Lower lobe of right lung (tissue), 2 donors: Measurements from ENCODE around the gene CSF2. TPM values are rescaled to one million over a fixed set of nuclear protein-coding genes. Genes with fewer than 3 reads are reported as not detected.

Experiments
- ATAC-seq, 2 donors: fragments of 200-7000 bp; cut with Tn5 transposase; one replicate each; pipeline ENCODE4 v1.9.1; 2020 to 2022; ENCODE audit warnings: mild to moderate bottlenecking in 2 of 2, moderate library complexity in 2 of 2
- DNase-seq: peaks from one replicate; pipeline ENCODE4 v3.0.0-alpha.2; 2020
- H3K27ac ChIP-seq: fragments of 200-600 bp; one replicate; pipeline ENCODE4 v1.8.0; 2022
- H3K27me3 ChIP-seq: fragments of 200-600 bp; one replicate; pipeline ENCODE4 v1.8.0; 2022; ENCODE audit warnings: low read depth
- H3K36me3 ChIP-seq: fragments of 200-600 bp; one replicate; pipeline ENCODE4 v1.8.0; 2022; ENCODE audit warnings: mild to moderate bottlenecking
- H3K4me1 ChIP-seq: fragments of 200-600 bp; one replicate; pipeline ENCODE4 v1.8.0; 2022
- H3K4me3 ChIP-seq: fragments of 200-600 bp; one replicate; pipeline ENCODE4 v1.8.0; 2022; ENCODE audit warnings: mild to moderate bottlenecking
- H3K9me3 ChIP-seq: fragments of 200-600 bp; one replicate; pipeline ENCODE4 v1.8.0; 2022
- intact Hi-C: fragments of 100-400 bp; cut with DNase I; formaldehyde crosslinking; loops from one replicate; pipeline ENCODE4 v1.11.0; 2022
- total RNA-seq: library from RNA; stranded (reverse); fragmentation: NEBNext Ultra II Directional; extraction: Animal tissue kit (Norgen Biotek cat#: 25700); gene quantifications from one replicate; pipeline ENCODE4 v1.2.1, GENCODE V29; 2021
- TF ChIP-seq, protein P1 (sequence below): fragments of 200-600 bp; IDR thresholded peaks from one replicate; pipeline ENCODE4 v1.8.0; 2022; ENCODE audit warnings: antibody characterized with exemption, mild to moderate bottlenecking
- donor health status: DM: no; HTN: yes; CAD: no; lungs with severe emphysema.

Gene CSF2
- total RNA-seq, 1 donor from 2014 or later: 3.9 TPM

DNA sequence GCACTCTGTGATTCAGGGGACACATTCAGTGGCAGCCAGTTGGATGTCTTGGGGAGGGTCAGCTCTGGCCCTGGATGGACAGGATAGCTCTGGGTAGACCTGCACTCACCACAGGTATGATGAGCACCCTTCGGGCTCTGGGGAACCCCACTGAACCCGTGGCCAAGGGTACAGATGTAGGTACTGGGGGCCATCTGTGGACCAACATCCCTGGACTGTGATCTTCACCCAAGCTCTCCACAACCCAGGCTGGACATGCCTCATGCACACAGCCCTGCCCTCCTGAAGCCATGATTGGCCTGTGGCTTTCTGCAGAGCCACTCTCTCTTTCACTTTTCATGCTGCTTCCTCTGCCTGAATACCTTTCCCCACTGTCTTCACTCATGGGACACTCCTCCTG, 46.6 kb upstream of the CSF2 start:
- no peaks in the 10 kb centered on the region for H3K4me1 ChIP-seq
- DNase-seq (no peak), ATAC-seq (peak in 1 of 2 donors; percentile 24)
- no peaks in the 10 kb centered on the region for H3K9me3 ChIP-seq
- TF ChIP-seq, protein P1, sequence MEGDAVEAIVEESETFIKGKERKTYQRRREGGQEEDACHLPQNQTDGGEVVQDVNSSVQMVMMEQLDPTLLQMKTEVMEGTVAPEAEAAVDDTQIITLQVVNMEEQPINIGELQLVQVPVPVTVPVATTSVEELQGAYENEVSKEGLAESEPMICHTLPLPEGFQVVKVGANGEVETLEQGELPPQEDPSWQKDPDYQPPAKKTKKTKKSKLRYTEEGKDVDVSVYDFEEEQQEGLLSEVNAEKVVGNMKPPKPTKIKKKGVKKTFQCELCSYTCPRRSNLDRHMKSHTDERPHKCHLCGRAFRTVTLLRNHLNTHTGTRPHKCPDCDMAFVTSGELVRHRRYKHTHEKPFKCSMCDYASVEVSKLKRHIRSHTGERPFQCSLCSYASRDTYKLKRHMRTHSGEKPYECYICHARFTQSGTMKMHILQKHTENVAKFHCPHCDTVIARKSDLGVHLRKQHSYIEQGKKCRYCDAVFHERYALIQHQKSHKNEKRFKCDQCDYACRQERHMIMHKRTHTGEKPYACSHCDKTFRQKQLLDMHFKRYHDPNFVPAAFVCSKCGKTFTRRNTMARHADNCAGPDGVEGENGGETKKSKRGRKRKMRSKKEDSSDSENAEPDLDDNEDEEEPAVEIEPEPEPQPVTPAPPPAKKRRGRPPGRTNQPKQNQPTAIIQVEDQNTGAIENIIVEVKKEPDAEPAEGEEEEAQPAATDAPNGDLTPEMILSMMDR: no peak
- intact Hi-C loops: no loop called here
- H3K27ac ChIP-seq: no peak overlapping the region
- H3K4me3 ChIP-seq: no peak overlapping the region
- no peaks in the 10 kb centered on the region for H3K27me3 ChIP-seq
- H3K36me3 ChIP-seq: no peaks in the 10 kb centered on the region

DNA sequence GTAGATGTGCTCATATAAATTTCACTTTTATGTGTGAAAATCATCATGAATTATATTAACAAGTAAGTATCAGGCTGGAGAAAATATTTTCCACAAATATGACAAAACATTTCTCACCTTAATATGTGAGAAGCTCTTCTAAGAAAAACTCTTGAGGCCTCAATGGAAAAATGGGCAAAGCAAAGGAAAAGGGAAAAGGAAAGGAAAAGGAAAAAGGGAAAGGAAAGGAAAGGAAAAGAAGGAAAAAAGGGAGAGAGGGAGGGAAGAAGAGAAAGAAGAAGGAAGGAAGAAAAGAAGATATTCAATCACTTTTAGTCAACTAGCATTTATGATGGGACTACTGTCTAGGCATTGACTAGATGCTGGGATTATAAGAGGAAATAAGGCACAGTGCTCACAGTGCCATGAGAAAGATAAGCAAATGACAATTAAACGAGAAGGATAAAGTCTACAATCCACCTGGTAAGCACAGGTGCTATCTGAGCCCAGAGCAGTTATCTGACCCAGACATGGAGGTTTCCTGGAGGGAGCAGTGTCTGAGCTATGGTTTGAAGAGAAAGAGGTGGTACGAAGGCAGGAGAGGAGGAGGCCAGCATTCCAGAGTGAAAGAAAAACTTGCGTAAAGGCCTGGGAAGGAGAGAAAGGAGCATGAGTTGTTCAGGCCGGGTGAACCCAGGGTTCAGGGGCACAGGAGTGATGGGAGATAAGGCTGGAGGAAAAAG, 43.8 kb upstream of the CSF2 start:
- DNase-seq (no peak), ATAC-seq (no peak)
- intact Hi-C loops: no loop called here
- Histone ChIP-seq H3K36me3 (no peaks in the 10 kb centered on the region), H3K4me3 (no peak overlapping the region), H3K4me1 (no peaks in the 10 kb centered on the region), H3K27ac (no peak overlapping the region), H3K27me3 (no peaks in the 10 kb centered on the region), H3K9me3 (no peaks in the 10 kb centered on the region)
- TF ChIP-seq, protein P1: no peak

DNA sequence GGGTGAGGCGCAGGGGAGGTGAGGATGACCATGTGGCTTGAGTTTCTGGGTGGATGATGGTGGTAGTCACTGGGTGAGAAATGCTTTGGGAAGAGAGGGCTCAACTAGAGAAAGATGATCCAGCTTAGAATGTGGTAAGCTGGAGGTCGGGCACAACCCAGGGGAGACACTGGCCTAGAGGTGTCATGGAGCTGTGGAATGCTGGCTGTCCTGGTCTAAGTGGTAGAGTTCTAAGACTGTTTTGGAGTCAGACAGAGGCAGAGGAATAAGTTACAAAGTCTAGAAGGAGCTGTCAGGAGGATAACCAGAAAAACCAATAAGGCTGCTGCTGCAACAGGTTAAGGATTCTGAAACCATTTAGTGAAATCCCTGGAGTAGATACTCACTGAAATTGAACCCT, 43.0 kb upstream of the CSF2 start:
- DNase-seq: no peak
- no peaks in the 10 kb centered on the region for H3K4me1 ChIP-seq
- H3K4me3 ChIP-seq: no peak overlapping the region
- no peak overlapping the region for H3K27ac ChIP-seq
- TF ChIP-seq, protein P1: no peak
- intact Hi-C loops: no loop called here
- H3K9me3 ChIP-seq: no peaks in the 10 kb centered on the region
- H3K36me3 ChIP-seq: no peaks in the 10 kb centered on the region
- ATAC-seq: no peak
- H3K27me3 ChIP-seq: no peaks in the 10 kb centered on the region

DNA sequence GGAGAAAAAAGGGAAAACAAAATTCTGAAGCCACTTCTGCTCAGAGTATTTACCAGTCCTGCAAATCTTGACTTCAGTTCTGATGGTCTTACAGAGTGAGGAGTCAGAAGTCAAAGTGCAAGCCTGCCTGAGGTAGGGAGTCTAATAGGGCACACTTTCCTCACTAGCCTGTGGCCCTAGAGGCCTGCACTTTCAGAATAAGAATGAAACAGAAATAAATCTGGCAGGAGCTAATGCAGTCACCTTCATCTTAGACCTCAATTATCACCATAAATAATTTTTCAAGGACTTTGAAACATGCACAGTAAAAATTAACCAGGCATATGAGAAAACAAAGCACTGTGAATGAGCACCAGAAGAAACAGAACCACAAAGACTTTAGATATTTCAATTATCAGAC, 41.4 kb upstream of the CSF2 start:
- no peak for ATAC-seq

DNA sequence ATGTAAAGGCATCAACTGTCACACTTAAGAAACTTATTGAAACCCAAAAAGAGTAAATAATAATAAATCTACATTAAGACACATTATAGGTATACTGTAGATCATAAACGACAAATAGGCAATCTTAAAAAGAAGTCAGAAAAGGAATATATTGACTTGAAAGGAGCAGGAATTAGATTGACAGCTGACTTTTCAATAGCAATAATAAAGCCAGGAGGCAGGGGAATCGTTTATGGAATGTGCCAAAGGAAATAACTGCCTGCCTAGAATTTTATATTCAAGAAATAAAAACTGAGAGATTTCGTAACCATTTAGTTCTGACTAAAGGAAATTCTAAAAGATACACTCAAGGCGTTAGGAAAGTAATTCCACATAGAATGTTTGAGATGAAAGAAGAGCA, 40.5 kb upstream of the CSF2 start:
- DNase-seq (no peak), ATAC-seq (no peak)
- Histone ChIP-seq H3K4me3 (no peak overlapping the region), H3K9me3 (no peaks in the 10 kb centered on the region), H3K27me3 (no peaks in the 10 kb centered on the region), H3K36me3 (no peaks in the 10 kb centered on the region), H3K27ac (no peak overlapping the region), H3K4me1 (no peaks in the 10 kb centered on the region)
- TF ChIP-seq, protein P1: no peak
- intact Hi-C loops: no loop called here

More for the DNA sequence above, 41.4 kb upstream of the CSF2 start:
- H3K4me3 ChIP-seq: no peak overlapping the region
- H3K4me1 ChIP-seq: no peaks in the 10 kb centered on the region
- H3K27ac ChIP-seq: no peak overlapping the region
- no peaks in the 10 kb centered on the region for H3K27me3 ChIP-seq
- H3K36me3 ChIP-seq: no peaks in the 10 kb centered on the region
- intact Hi-C loops: no loop called here
- TF ChIP-seq, protein P1: no peak
- no peaks in the 10 kb centered on the region for H3K9me3 ChIP-seq
- DNase-seq: no peak
